Ovary (tissue), 3 donors: Measurements from ENCODE around the gene CREBZF.

Source experiments
- POLR2A ChIP-seq: fragments of 450-650 bp; IDR thresholded peaks from one replicate; pipeline ENCODE4 v1.6.1; 2017; ENCODE audit warnings: antibody characterized with exemption, mild to moderate bottlenecking, moderate library complexity
- TF ChIP-seq, protein P1 (sequence below), 3 donors: fragments of 450-650 bp in 2 of 3; fragments of 200-600 bp in 1 of 3; IDR thresholded peaks; one replicate each; pipeline versions ENCODE4 v1.5.1 to v1.8.0; 2016 to 2022; ENCODE audit warnings: antibody characterized with exemption in 3 of 3, mild to moderate bottlenecking in 1 of 3
- donor health status: DM: no; HTN: no; CAD: no.

DNA sequence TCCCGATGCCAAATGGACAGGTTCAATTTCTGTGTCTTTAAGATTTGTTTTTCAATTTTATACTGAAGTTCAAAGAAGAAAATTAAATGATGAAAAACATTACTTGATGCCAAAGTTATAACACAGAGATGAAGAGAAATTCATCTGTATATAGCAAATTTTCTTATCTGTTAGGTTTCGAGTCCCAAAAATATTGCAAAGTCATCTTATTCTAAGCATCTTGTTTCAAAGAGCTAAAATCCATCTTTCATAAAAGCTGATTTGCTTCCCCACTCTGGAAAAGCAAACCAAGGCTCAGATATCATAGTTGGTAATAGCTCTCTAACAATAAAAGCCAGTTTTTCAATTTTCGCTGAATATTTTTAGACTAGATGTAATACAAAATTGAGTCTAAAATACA lies 40.0 kb upstream of the CREBZF start:
- no peak for TF ChIP-seq POLR2A
- TF ChIP-seq, protein P1, sequence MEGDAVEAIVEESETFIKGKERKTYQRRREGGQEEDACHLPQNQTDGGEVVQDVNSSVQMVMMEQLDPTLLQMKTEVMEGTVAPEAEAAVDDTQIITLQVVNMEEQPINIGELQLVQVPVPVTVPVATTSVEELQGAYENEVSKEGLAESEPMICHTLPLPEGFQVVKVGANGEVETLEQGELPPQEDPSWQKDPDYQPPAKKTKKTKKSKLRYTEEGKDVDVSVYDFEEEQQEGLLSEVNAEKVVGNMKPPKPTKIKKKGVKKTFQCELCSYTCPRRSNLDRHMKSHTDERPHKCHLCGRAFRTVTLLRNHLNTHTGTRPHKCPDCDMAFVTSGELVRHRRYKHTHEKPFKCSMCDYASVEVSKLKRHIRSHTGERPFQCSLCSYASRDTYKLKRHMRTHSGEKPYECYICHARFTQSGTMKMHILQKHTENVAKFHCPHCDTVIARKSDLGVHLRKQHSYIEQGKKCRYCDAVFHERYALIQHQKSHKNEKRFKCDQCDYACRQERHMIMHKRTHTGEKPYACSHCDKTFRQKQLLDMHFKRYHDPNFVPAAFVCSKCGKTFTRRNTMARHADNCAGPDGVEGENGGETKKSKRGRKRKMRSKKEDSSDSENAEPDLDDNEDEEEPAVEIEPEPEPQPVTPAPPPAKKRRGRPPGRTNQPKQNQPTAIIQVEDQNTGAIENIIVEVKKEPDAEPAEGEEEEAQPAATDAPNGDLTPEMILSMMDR (IDR thresholded peaks at IDR 0.05) = no peak
